WI38 (cell line): ENCODE data around the gene EHBP1.

Experiments
- H3K4me3 ChIP-seq: 2 replicates; pipeline ENCODE4 v1.5.1; 2011; ENCODE audit warnings: low read depth, mild to moderate bottlenecking, control low read depth, low read length
- CTCF ChIP-seq: IDR thresholded peaks from 2 replicates; pipeline ENCODE4 v1.5.1; 2012; ENCODE audit warnings: low read depth, mild to moderate bottlenecking, control low read depth, low read length

EHBP1 gene

GRCh38 chr2:63052411-63053080, 347.0 kb downstream of the EHBP1 start:
- no peak for TF ChIP-seq CTCF
- no peak overlapping the region for H3K4me3 ChIP-seq

- no peak for TF ChIP-seq CTCF
- H3K4me3 ChIP-seq = no peak overlapping the region
These were observed 347.8 kb downstream of the EHBP1 start for GRCh38 chr2:63053081-63053888.

- peak overlapping the region; percentile 10 for H3K4me3 ChIP-seq
- TF ChIP-seq CTCF = no peak
These were observed 348.5 kb downstream of the EHBP1 start for GRCh38 chr2:63053889-63054602.

- no peak for TF ChIP-seq CTCF
- no peak overlapping the region for H3K4me3 ChIP-seq
These were observed 349.3 kb downstream of the EHBP1 start for GRCh38 chr2:63054841-63055225.

GRCh38 chr2:63055226-63056106, 350.0 kb downstream of the EHBP1 start:
- TF ChIP-seq CTCF = no peak
- H3K4me3 ChIP-seq = no peak overlapping the region

- TF ChIP-seq CTCF = no peak
- no peak overlapping the region for H3K4me3 ChIP-seq
These were observed 350.9 kb downstream of the EHBP1 start for GRCh38 chr2:63056107-63057050.
